K562 (cell line): ENCODE data around the gene GLIS2. TPM values are rescaled to one million over a fixed set of nuclear protein-coding genes. Genes with fewer than 3 reads are reported as not detected.

Experiments used
- EP400 ChIP-seq: fragments of 450-650 bp; IDR thresholded peaks from 2 replicates; pipeline ENCODE4 v1.6.1; 2017; ENCODE audit warnings: antibody characterized with exemption, mild to moderate bottlenecking, moderate library complexity
- ESRRA ChIP-seq: fragments of 450-650 bp; IDR thresholded peaks from 2 replicates; pipeline ENCODE4 v1.6.1; 2014; ENCODE audit warnings: low read depth, mild to moderate bottlenecking, moderate library complexity, borderline replicate concordance
- FIP1L1 ChIP-seq: fragments of 200-400 bp; formaldehyde crosslinking; IDR thresholded peaks from 2 replicates; pipeline ENCODE4 v1.6.1; 2018; ENCODE audit warnings: mild to moderate bottlenecking, low read depth, low read length; ENCODE audit not compliant: poor library complexity, severe bottlenecking
- HNRNPUL1 ChIP-seq: fragments of 200-400 bp; formaldehyde crosslinking; IDR thresholded peaks from 2 replicates; pipeline ENCODE4 v1.6.1; 2017; ENCODE audit warnings: low read length
- JUN ChIP-seq, 2 experiments: sonication (generic) in 1 of 2; formaldehyde crosslinking in 1 of 2; IDR thresholded peaks; 2 replicates each; pipeline versions ENCODE4 v1.6.1 to v1.8.0; 2012 to 2022; ENCODE audit warnings: borderline replicate concordance in 2 of 2, mild to moderate bottlenecking in 2 of 2, improper control_type of control experiment in 1 of 2, low read depth in 1 of 2, low read length in 1 of 2, missing genetic modification reagents in 1 of 2
- MAFF ChIP-seq: IDR thresholded peaks from 2 replicates; pipeline ENCODE4 v1.6.1; 2012; ENCODE audit warnings: low read length, improper control_type of control experiment
- MXI1 ChIP-seq: IDR thresholded peaks from 2 replicates; pipeline ENCODE4 v1.6.1; 2011; ENCODE audit warnings: low read depth, mild to moderate bottlenecking, improper control_type of control experiment, low read length
- MYNN ChIP-seq, 2 experiments: sonication (generic); formaldehyde crosslinking in 1 of 2; IDR thresholded peaks; 2 replicates each; pipeline versions ENCODE4 v1.5.0 to v1.6.1; 2016 to 2020; ENCODE audit warnings: antibody characterized with exemption in 1 of 2, missing genetic modification reagents in 1 of 2
- NELFE ChIP-seq: IDR thresholded peaks from 2 replicates; pipeline ENCODE4 v1.6.1; 2011; ENCODE audit warnings: mild to moderate bottlenecking; ENCODE audit not compliant: insufficient read depth, insufficient read length
- NKRF ChIP-seq: fragments of 450-650 bp; IDR thresholded peaks from 2 replicates; pipeline ENCODE4 v1.6.1; 2016; ENCODE audit warnings: borderline replicate concordance
- NR2C2 ChIP-seq, 2 experiments: fragments of 200-800 bp in 1 of 2; sonication (Bioruptor generic) in 1 of 2; sonication (generic) in 1 of 2; formaldehyde crosslinking in 1 of 2; IDR thresholded peaks; 2 replicates each; pipeline versions ENCODE4 v1.6.1 to v1.8.0; 2016 to 2022; ENCODE audit warnings: mild to moderate bottlenecking in 1 of 2, missing compliant biosample characterization in 1 of 2, missing genetic modification characterization in 1 of 2, missing genetic modification reagents in 1 of 2
- PML ChIP-seq: IDR thresholded peaks from 2 replicates; pipeline ENCODE4 v1.6.1; 2012; ENCODE audit warnings: low read length, inconsistent platforms
- POLR2AphosphoS5 ChIP-seq: IDR thresholded peaks from 2 replicates; pipeline ENCODE4 v1.6.1; 2011; ENCODE audit warnings: mild to moderate bottlenecking, low read depth, low read length, moderate library complexity; ENCODE audit not compliant: control insufficient read depth, insufficient read depth
- PRDM10 ChIP-seq: fragments of 450-650 bp; IDR thresholded peaks from 2 replicates; pipeline ENCODE4 v1.6.1; 2018; ENCODE audit not compliant: partially characterized antibody
- RBM25 ChIP-seq: fragments of 200-400 bp; formaldehyde crosslinking; IDR thresholded peaks from 2 replicates; pipeline ENCODE4 v1.6.1; 2018; ENCODE audit warnings: low read length, low read depth, moderate library complexity; ENCODE audit not compliant: severe bottlenecking
- STAT6 ChIP-seq: sonication (generic); formaldehyde crosslinking; IDR thresholded peaks from 2 replicates; pipeline ENCODE4 v1.8.1; 2023; ENCODE audit warnings: mild to moderate bottlenecking, missing genetic modification reagents
- ZNF445 ChIP-seq: fragments of 250-450 bp; sonication (Bioruptor Pico); IDR thresholded peaks from 2 replicates; pipeline ENCODE4 v1.4.0; 2020; ENCODE audit warnings: low read depth, mild to moderate bottlenecking, moderate library complexity
- ZNF584 ChIP-seq: fragments of 200-800 bp; sonication (Bioruptor generic); IDR thresholded peaks from 2 replicates; pipeline ENCODE4 v1.6.1; 2016; ENCODE audit warnings: low read depth, mild to moderate bottlenecking, missing genetic modification characterization, missing compliant biosample characterization
- polyA plus RNA-seq, 8 experiments: library from polyadenylated mRNA; depleted of rRNA in 4 of 8; stranded (reverse) in 5 of 8; unstranded in 3 of 8; fragments of >200 nt; fragmentation: Nextera tagmentation in 2 of 8; fragmentation: Illumina TruSeq in 1 of 8; extraction: Ambion mirVana in 2 of 8; extraction: Trizol in 1 of 8; gene quantifications; 2 replicates each; pipeline versions ENCODE4 v1.2.1 to v1.2.3, GENCODE V29; 2011 to 2014; ENCODE audit warnings: inconsistent platforms in 1 of 8, missing spikeins in 1 of 8
- total RNA-seq, 7 experiments: library from RNA; depleted of rRNA in 6 of 7; stranded (reverse); fragments of >200 nt in 6 of 7; fragmentation: Illumina TruSeq in 2 of 7; extraction: Trizol in 2 of 7; gene quantifications; 2 replicates each; pipeline versions ENCODE4 v1.2.1 to v1.2.3, GENCODE V29; 2011 to 2021; ENCODE audit warnings: low replicate concordance in 1 of 7

Gene GLIS2
- total and polyA plus RNA-seq, 9 of the 15 experiments (the other 6 are each of a cell fraction or from before 2014, with no cell fraction given) = 0.10 to 9.0 (median 0.57) TPM

GRCh38 chr16:4347765-4348509 is 32.1 kb downstream of the GLIS2 start (continued):
- TF ChIP-seq ESRRA = peak; percentile 86
- no peak for TF ChIP-seq ZNF584 (CRISPR knock-in tag)
- no peak for TF ChIP-seq EP400
- TF ChIP-seq MXI1 = no peak
- no peak for TF ChIP-seq PRDM10
- TF ChIP-seq RBM25 = no peak
- TF ChIP-seq NELFE = no peak
- no peak for TF ChIP-seq PML
- no peak for TF ChIP-seq STAT6 (CRISPR knock-in tag)
- no peak for TF ChIP-seq FIP1L1
- no peak for TF ChIP-seq MAFF
- no peak for TF ChIP-seq NR2C2 (CRISPR knock-in tag; IDR thresholded peaks at IDR 0.05)
- TF ChIP-seq NR2C2 (tag; IDR thresholded peaks at IDR 0.05) = no peak
- TF ChIP-seq NKRF = no peak
- TF ChIP-seq JUN (IDR thresholded peaks at IDR 0.05; ENCODE audit: borderline replicate concordance, low read depth, low read length) = no peak
- no peak for TF ChIP-seq JUN (CRISPR knock-in tag; IDR thresholded peaks at IDR 0.05; ENCODE audit: borderline replicate concordance)
- TF ChIP-seq POLR2AphosphoS5 = 0 out of 2 replicates have a peak, but pooled peaks have one; percentile 29
- no peak for TF ChIP-seq ZNF445
- no peak for TF ChIP-seq HNRNPUL1
- TF ChIP-seq MYNN (IDR thresholded peaks at IDR 0.05) = peak; percentile 59; the same call in 1 of the 2 replicates
- TF ChIP-seq MYNN (CRISPR knock-in tag; IDR thresholded peaks at IDR 0.05) = no peak
